ENCODE results near the gene GPR180.

The GPR180 gene

DNA sequence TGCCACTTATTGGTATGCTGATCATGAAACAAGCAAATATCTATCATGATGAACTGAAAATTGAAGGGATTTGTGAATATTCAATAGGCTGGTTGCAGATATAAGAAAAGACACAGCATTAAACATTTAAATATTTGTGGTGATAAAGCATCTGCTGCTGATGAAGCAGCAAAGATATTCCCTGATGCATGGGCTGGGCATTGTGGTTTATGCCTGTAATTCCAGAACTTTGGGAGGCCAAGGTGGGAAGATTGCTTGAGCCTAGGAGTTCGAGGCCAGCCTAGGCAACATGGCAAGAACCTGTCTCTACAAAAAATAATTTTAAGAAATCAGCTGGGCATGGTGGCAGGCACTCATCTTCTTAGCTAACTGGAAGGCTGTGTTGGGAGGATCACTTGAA lies 54.5 kb downstream of the GPR180 start:
- Mint-ChIP-seq H3K27ac (no peak overlapping the region), H3K36me3 (ENCODE audit: low read depth) (no peaks in the 10 kb centered on the region), H3K4me3 (no peak overlapping the region), H3K9me3 (no peaks in the 10 kb centered on the region), H3K27me3 (peaks cover 22% of the 10 kb centered on the region), H3K4me1 (peaks cover 8% of the 10 kb centered on the region)
- ATAC-seq (no peak), DNase-seq (no peak)

DNA sequence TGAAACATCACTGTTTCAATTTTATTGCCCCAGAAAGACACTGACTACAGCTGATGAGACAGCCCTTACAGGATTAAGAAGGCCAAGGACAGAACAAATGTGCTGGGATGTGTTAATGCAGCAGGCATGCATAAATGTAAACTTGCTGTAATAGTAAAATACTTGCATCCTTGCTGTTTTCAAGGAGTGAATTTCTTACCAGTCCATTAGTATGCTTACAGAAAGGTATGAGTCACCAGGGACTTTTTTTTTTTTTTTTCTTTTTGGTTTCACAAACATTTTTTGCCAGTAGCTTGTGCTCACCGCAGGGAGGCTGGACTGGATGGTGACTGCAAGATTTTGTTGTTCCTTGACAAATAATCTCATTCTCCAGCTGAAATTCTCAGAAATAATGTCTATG lies 55.1 kb downstream of the GPR180 start:
- Mint-ChIP-seq H3K36me3 (ENCODE audit: low read depth) (no peaks in the 10 kb centered on the region), H3K27ac (peak overlapping the region; percentile 57), H3K4me1 (peaks cover 10% of the 10 kb centered on the region), H3K27me3 (peaks cover 27% of the 10 kb centered on the region), H3K4me3 (no peak overlapping the region), H3K9me3 (no peaks in the 10 kb centered on the region)
- ATAC-seq (peak; percentile 84), DNase-seq (no peak)

DNA sequence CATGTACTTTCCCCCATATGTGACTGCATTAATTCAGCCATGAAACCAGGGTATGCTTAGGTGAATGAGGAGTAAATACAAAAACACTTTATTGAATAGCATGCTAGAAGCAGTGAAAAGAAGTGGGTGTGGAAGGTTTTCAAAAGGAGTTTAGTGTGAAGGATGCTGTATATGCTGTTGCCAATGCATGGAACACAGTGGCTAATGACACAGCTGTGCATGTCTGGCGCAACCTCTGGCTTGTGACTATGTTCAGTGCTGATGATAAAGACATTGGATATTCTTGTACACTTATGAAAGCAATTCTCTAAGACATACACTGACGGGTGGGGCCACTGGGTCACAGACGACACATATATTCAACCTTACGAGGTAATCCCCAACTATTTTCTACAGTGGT lies 55.5 kb downstream of the GPR180 start:
- H3K9me3 Mint-ChIP-seq = no peaks in the 10 kb centered on the region
- H3K27ac Mint-ChIP-seq = peak overlapping the region; percentile 57
- H3K4me1 Mint-ChIP-seq = peaks cover 11% of the 10 kb centered on the region
- ATAC-seq = peak; percentile 21
- DNase-seq = no peak
- H3K27me3 Mint-ChIP-seq = peaks cover 29% of the 10 kb centered on the region
- H3K36me3 Mint-ChIP-seq (ENCODE audit: low read depth) = no peaks in the 10 kb centered on the region
- H3K4me3 Mint-ChIP-seq = no peak overlapping the region

DNA sequence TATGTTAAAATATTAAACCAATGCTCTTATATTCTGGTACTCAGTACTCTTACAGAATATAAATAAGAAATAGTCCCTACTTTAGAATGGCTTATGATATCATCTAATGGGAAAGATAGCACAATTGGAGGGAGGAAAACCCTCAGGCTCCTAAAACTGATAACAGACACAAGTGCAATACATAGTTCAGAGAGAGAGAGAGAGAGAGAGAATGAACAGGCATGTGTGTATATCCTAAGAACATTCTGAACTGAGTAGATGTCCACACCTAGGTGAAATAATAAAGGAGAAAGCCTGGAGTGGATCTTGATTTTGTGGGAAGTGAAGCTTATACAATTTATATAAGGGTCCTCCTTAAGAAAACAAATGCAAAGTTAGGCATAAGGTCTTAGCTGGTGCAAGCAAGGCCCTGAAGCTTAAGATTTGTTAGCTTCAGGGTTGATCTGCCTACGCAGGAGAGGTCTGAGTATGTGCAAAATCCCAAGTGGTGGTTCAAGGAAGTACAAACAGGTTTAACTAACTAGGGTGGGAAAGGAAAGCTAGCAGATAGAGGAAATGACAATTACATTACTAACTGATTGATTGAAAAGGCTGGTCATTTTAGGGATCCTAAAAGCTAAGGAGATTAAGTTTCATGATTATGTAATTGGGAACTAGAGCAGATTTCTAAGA lies 57.4 kb downstream of the GPR180 start:
- Mint-ChIP-seq H3K36me3 (ENCODE audit: low read depth) (no peaks in the 10 kb centered on the region), H3K27me3 (peaks cover 46% of the 10 kb centered on the region), H3K4me1 (peaks cover 24% of the 10 kb centered on the region), H3K27ac (no peak overlapping the region), H3K9me3 (no peaks in the 10 kb centered on the region), H3K4me3 (no peak overlapping the region)
- DNase-seq = no peak
- ATAC-seq = no peak

DNA sequence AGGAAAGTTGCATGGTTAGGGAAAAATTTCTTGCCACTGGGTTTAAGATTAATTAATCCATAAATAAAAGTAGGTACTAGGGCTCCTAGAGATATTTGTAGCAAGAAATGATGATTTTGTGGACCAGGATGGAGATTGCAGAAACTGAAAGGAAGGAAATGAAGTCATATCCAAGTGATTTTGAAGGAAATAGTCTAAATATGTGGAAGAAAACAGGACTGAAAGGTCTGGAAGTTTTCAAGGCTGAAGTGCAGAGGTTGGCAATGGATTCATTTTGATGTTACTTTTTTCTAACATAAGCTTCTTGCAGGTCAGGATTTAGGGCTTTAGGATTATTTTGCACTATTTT lies 57.9 kb downstream of the GPR180 start:
- no peaks in the 10 kb centered on the region for H3K36me3 Mint-ChIP-seq (ENCODE audit: low read depth)
- no peaks in the 10 kb centered on the region for H3K9me3 Mint-ChIP-seq
- ATAC-seq (no peak), DNase-seq (no peak)
- H3K4me3 Mint-ChIP-seq = no peak overlapping the region
- H3K27ac Mint-ChIP-seq = no peak overlapping the region
- H3K4me1 Mint-ChIP-seq = peaks cover 24% of the 10 kb centered on the region
- peaks cover 43% of the 10 kb centered on the region for H3K27me3 Mint-ChIP-seq

DNA sequence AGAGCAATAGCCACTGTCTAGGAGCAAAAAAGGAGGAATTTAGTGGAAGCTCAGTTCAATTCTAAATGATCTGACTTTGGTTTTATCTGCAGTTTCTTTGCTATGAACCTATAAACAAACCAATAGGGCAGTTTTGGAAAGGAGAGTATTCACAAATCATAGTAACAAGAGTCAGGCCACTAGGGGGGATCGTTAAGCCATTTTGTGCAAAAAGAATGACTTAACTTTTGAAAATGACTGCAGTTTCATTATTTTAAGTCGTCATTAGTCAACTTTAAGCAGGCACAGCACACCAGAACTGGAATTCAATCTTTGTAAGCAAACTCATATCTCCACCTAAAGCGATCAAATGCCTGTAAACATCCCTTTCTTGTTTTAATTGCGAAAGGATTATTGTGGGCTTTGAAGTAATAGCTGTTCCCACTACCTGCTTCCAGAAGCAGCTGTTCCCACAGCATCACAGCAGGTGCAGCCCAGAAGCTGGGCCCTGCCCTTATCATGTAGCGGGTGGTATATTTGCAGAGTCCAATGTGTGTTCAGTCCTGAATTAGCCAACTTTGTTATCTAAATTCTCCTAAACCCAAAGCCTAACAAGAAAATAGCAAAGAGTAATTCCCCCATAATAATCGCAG lies 59.2 kb downstream of the GPR180 start:
- Mint-ChIP-seq H3K27ac (no peak overlapping the region), H3K4me3 (no peak overlapping the region), H3K9me3 (no peaks in the 10 kb centered on the region), H3K36me3 (ENCODE audit: low read depth) (no peaks in the 10 kb centered on the region), H3K27me3 (peaks cover 48% of the 10 kb centered on the region), H3K4me1 (peaks cover 24% of the 10 kb centered on the region)
- DNase-seq (no peak), ATAC-seq (peak; percentile 31)

DNA sequence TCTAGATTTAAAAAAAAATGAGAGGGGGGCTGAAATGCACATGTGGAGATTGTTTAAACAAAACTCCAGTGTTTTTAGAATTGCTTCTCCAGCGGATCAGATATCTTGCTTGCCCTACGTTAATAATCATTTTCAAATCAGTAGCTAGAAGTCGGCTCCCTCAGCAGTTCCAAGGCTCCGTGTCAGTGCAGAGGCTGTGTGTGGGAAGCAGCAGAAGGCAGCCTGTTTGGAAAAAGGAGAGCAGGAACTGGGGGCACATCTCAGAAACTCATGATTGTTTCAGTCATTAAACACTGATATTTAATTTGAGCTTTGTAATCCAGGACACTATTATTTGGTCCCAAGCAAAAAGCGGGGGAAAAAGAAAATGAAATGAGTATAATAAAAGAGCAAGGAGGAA lies 59.7 kb downstream of the GPR180 start:
- Mint-ChIP-seq H3K4me1 (peaks cover 26% of the 10 kb centered on the region), H3K27me3 (peaks cover 48% of the 10 kb centered on the region), H3K36me3 (ENCODE audit: low read depth) (no peaks in the 10 kb centered on the region), H3K27ac (no peak overlapping the region), H3K9me3 (no peaks in the 10 kb centered on the region), H3K4me3 (no peak overlapping the region)
- DNase-seq = no peak
- ATAC-seq = no peak

DNA sequence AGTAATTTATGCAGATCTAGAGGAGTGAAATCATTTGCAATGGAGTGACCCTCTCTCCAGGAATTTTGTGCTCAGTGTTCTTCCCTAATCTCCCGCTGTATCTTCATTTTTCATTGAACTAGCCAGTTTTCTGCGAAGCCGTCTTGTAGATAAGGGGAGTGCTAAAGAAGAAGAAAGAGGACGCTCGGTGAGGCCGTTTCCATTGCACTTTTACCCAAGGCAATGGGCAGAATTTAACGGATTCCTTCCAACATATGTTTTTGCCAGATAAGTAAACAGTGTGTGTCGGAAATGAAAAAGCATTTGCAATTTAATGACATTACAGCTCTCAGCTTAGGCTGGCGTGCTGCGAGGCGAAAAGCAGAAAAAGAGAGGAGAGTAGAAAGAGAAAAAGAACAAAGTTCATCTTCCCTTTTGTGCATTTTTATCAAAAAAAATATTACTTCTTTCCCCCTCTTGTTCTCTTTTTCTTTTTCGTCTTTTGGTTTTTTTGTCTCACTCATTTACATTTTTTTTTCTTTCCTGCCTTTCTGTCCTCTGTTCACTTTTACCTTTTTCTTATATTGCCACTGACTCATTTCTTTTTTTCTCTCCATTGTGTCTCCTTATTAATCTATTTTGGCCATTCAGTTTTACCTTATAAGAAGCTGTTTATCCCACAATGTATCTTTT lies 60.8 kb downstream of the GPR180 start:
- H3K36me3 Mint-ChIP-seq (ENCODE audit: low read depth) = peaks cover 1% of the 10 kb centered on the region
- peaks cover 27% of the 10 kb centered on the region for H3K4me1 Mint-ChIP-seq
- ATAC-seq (no peak), DNase-seq (no peak)
- H3K27ac Mint-ChIP-seq = no peak overlapping the region
- H3K9me3 Mint-ChIP-seq = no peaks in the 10 kb centered on the region
- H3K27me3 Mint-ChIP-seq = peaks cover 48% of the 10 kb centered on the region
- peak overlapping the region; percentile 22 for H3K4me3 Mint-ChIP-seq

DNA sequence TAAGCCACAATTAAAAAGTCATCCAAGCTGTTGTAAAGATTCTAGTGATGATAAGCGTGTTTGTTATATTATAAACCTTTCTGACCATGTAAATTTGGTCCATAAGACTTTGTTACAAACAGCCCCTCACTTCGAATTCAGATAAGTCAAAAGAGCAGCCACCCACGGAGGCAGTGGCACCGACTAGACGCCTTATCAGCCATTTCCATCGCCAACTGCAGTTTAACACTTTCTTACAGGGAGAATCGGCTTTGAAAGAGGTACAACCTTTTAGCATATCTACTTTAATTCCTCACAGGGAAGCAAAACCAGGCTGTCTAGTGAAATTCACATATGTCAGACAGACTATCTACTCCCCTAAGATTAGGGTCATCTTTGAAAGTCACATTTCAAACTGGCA lies 63.2 kb downstream of the GPR180 start:
- ATAC-seq (no peak), DNase-seq (no peak)
- no peak overlapping the region for H3K4me3 Mint-ChIP-seq
- peaks cover 6% of the 10 kb centered on the region for H3K36me3 Mint-ChIP-seq (ENCODE audit: low read depth)
- peaks cover 40% of the 10 kb centered on the region for H3K27me3 Mint-ChIP-seq
- H3K9me3 Mint-ChIP-seq = peaks cover 3% of the 10 kb centered on the region
- no peak overlapping the region for H3K27ac Mint-ChIP-seq
- peaks cover 41% of the 10 kb centered on the region for H3K4me1 Mint-ChIP-seq

DNA sequence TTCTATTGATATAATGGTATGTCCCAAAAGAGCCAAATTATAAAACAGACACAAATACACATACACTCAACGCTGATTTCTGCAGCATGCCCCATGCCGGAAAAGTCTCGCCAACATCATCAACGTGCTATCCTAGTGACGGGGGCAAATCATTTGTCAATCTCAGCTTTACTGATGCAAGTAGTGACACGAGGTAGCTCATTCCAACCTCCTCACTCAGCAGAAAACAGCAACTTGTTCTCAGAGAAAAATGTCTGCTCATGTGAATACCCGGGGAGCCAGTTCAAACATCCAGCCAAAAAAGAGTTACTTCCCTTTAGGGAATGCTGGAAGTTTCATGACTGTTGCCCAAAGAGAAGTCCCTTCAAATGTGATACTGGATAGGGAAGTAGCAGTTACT lies 64.4 kb downstream of the GPR180 start:
- H3K4me1 Mint-ChIP-seq = peaks cover 41% of the 10 kb centered on the region
- peaks cover 6% of the 10 kb centered on the region for H3K36me3 Mint-ChIP-seq (ENCODE audit: low read depth)
- H3K27me3 Mint-ChIP-seq = peaks cover 33% of the 10 kb centered on the region
- DNase-seq (no peak), ATAC-seq (no peak)
- peaks cover 3% of the 10 kb centered on the region for H3K9me3 Mint-ChIP-seq
- H3K27ac Mint-ChIP-seq = no peak overlapping the region
- H3K4me3 Mint-ChIP-seq = no peak overlapping the region

DNA sequence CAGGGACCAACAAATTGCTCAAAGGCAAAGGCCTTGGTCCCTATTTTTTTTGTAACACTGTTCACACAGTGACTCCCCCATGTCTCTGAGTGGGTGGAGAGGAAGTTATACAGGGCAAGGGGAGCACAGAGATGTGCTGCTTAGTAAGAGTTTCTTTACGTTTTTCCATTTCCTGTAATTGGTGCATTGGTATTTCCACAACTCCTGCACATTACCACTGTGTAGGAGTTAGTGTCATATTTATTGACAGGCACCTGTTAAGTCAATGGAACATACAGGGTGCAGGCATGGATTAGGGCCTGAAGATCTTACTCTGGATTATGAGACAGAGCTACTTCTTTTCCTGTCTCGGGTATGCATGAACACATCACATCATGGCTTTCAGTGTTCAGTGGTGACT lies 65.5 kb downstream of the GPR180 start:
- Mint-ChIP-seq H3K9me3 (peaks cover 3% of the 10 kb centered on the region), H3K4me1 (peaks cover 39% of the 10 kb centered on the region), H3K27me3 (peaks cover 28% of the 10 kb centered on the region), H3K4me3 (no peak overlapping the region), H3K27ac (peak overlapping the region; percentile 88), H3K36me3 (ENCODE audit: low read depth) (peaks cover 6% of the 10 kb centered on the region)
- DNase-seq (no peak), ATAC-seq (peak; percentile 95)

DNA sequence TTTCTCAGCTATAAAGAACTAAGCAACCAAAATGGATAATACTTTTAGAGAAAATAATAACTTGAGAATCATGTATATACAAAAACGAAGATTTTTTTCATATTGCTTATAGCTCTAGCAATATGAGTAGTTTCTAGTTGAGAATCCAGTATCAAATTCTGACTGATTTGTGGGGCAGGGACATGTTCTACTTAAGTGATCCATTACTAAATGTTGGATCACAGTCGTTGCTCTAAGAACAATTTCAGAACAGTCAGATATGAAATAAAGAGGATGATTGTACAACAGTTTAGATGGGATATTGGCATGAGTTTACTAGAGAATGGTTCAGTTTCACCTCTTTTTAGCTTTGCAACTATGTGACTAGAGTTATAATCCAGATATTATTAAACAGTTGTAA lies 70.7 kb downstream of the GPR180 start:
- Mint-ChIP-seq H3K9me3 (peaks cover 3% of the 10 kb centered on the region), H3K27me3 (peaks cover 19% of the 10 kb centered on the region), H3K36me3 (ENCODE audit: low read depth) (peaks cover 5% of the 10 kb centered on the region), H3K27ac (no peak overlapping the region), H3K4me1 (peaks cover 14% of the 10 kb centered on the region), H3K4me3 (no peak overlapping the region)
- ATAC-seq = no peak
- no peak for DNase-seq

DNA sequence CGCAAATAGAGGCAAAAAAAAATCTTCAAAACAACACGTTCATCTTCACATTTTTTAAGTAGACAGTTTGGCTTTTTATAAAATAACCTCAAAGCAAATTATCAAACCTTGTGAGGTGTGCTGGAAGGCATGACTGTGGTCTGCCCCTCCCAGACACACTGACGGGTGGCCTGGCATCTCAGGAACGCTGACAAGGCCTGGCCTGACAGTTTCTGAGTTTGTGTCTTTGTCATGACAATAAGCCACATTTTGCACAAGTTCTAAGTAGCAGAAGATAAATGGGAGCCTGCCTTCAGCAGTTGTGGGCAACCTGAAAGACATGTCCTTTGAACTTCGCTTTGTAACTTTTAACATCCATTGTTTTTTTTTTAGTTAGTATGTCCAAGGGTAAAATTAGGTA lies 72.2 kb downstream of the GPR180 start:
- Mint-ChIP-seq H3K27me3 (peaks cover 27% of the 10 kb centered on the region), H3K9me3 (no peaks in the 10 kb centered on the region), H3K36me3 (ENCODE audit: low read depth) (no peaks in the 10 kb centered on the region), H3K4me1 (no peaks in the 10 kb centered on the region), H3K4me3 (no peak overlapping the region), H3K27ac (no peak overlapping the region)
- ATAC-seq = no peak
- no peak for DNase-seq

DNA sequence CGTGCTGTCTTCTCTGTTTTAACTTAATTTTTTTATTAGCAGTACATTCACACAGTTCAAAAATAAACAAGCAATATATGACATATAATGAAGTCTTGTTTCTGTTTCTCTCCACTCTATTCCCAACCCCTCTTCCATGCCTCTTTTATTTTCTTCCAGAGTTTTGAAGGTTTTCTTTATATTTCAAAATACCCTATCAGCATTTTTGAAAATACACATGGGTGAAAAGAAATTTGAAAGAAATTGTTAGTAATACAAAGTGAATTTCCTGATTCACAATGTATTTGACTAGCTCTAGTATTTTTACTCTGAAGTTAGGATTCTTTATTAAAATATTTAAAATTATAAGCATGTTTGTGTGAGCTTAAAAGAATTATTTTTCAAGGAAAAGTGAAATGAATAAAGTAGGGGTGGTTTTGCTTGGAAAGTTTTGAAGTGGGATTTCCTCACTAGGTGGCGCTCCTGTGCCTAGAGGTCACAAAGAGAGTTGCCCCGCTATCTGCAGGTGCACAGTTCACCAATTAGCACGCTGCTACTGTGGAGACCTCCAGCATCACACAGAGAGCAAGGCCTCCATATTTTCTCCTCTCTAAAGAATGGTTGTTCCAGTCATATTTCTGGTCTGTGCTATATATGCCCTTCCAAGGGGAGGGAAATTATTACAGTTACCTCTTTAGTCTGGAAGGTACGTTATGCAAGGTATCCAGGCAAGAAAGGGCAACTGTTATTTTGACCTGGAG lies 73.1 kb downstream of the GPR180 start:
- DNase-seq (peak; percentile 69), ATAC-seq (peak; percentile 33)
- Mint-ChIP-seq H3K9me3 (no peaks in the 10 kb centered on the region), H3K4me3 (no peak overlapping the region), H3K4me1 (no peaks in the 10 kb centered on the region), H3K27ac (no peak overlapping the region), H3K27me3 (peaks cover 34% of the 10 kb centered on the region), H3K36me3 (ENCODE audit: low read depth) (no peaks in the 10 kb centered on the region)

DNA sequence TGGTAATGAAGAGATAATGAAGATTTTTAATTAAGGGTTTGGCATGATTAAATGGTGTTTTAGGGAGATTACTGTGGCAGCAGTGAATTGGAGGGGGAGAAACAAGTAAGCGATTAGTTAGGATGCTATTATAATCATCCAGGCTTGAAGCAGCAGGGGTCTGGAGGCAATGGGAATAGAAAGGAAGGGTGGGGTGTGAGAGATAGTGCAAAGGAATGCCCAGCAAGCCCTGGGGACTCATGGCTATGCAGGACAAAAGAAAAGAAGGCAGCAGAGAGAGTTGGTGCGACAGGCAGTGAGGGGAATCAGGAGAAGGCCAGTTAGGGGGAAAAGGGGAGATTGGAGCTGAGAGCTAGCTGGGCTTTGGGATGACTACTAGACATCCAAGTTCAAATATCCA lies 76.1 kb downstream of the GPR180 start:
- no peak for ATAC-seq

More for the DNA sequence above, 76.1 kb downstream of the GPR180 start:
- DNase-seq = no peak
- H3K4me3 Mint-ChIP-seq = no peak overlapping the region
- no peaks in the 10 kb centered on the region for H3K4me1 Mint-ChIP-seq
- H3K27ac Mint-ChIP-seq = no peak overlapping the region
- H3K9me3 Mint-ChIP-seq = no peaks in the 10 kb centered on the region
- H3K27me3 Mint-ChIP-seq = peaks cover 45% of the 10 kb centered on the region
- no peaks in the 10 kb centered on the region for H3K36me3 Mint-ChIP-seq (ENCODE audit: low read depth)

Measured in activated naive CD8-positive, alpha-beta T cell treated with anti-CD3 and anti-CD28 coated beads, Interleukin-2, amount 50 U/mL, for 24 hours (primary cell).